ENCODE measurements around the gene USP3.

The USP3 gene

GRCh38 chr15:63497642-63498467 lies 6.5 kb upstream of the USP3 start:
- no peak for DNase-seq

- no peak for DNase-seq
Measured at GRCh38 chr15:63499175-63499549, 5.2 kb upstream of the USP3 start.

GRCh38 chr15:63499611-63500010 lies 4.8 kb upstream of the USP3 start:
- peak in 1 of 3 experiments; percentile 46 for DNase-seq

GRCh38 chr15:63500265-63501250 lies 3.8 kb upstream of the USP3 start:
- DNase-seq: no peak

DNA sequence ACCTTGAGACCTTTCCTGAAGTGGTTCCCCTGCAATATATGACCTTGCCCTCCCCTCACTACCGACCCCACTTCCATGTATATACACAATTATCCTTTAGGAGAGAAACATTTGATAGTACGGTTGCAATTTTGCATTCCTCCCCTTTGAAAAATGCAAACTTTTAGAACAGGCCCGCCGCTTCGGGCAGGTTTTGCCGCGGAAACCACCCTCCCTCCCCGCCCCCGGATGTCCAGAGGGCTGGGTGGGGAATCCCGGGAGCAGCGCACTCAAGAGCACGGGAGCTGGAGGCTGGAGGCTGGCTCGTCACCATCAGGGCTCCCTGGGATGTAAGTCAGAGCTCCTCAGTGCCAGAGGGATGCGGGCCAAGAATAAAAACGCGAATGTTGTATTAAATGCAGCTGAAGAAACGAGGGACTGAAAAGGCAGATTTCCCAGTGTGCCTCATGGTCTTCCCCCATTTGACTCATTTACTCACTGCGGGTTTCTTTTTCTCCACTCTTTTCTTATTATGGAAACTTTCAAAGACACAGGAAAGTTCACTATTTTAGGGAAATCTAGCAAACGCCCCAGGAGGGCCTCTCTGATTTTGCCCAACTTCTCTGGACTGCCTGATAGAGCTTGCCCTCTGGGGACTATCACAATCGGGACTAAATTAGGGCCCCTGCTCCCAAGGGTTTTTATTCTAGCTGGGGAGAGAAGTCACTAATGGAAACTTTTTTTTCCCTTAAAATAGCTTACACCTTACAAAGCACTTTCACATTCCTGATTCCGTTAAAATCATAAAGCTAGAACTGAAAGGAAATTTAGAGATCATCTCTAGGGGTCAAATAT lies 2.9 kb upstream of the USP3 start:
- DNase-seq: no peak

DNA sequence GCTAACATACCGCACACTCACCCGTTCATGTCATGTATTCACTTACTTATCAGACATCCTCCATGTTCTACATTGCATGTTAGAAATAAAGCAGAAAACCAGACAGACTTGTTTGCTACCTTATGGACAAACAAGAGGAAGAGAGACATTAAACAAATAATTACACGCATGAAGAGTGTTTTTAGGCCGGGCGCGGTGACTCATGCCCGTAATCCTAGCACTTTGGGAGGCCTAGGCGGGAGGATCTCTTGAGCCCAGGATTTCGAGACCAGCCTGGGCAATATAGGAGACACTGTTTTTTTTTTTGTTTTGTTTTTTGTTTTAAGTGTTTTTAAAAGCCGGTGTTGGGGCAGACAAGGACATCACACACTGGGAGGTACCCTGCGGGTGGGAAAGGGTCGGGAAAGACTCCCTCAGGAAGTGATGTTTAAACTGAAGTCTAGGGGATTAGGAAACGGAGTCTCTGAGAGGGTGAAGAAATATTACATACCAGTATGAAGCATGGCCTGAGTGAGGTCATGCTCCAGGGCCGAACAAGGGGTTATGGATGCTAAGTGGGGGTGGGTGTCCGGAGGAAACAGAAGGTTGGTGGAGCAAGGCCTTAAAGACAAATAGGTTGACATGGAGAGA lies 2.1 kb upstream of the USP3 start:
- peak in 1 of 3 experiments; percentile 30 for DNase-seq

DNA sequence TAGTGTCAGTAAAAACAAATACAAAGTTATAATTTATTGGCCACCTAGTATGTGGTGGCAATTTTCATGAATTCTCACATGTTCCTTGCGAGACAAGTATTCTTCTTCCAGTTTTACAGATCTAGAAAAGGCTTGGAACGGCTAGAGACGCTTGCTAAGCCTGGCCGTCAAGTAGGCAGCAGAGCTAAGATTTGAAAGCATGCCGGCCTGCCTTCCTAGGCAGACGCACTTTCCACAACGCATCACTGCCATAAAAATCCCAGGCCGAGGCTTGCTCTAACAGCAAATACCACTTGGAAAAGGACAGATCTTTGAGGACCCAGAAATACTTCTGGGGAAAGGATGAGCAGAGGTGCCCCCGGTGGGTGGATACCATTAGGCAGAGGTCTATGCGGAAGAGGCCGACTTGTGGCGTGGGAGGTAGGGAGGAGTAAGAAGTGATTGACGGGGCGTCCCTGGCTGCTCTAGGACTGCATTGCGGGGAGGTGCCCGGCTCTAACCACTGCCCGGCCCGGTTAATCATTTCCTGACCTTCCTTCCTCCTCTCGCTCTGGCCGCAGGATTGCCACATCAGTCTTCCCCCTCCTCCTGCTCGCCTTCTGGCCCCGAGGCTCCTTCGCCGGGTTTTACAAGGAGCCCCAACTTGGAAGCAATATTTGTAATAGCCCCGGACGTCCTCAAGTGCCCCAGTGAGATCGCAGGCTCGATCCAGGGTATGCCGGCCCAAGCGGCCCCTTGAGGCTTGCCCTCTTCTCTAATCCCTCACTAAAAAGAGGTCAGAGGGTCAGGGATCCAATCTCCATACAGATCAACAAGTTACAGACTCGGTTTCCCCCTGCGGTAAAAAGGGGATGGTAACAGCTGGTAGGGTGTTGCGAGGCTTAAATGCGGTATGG lies 1.3 kb upstream of the USP3 start:
- no peak for DNase-seq

DNA sequence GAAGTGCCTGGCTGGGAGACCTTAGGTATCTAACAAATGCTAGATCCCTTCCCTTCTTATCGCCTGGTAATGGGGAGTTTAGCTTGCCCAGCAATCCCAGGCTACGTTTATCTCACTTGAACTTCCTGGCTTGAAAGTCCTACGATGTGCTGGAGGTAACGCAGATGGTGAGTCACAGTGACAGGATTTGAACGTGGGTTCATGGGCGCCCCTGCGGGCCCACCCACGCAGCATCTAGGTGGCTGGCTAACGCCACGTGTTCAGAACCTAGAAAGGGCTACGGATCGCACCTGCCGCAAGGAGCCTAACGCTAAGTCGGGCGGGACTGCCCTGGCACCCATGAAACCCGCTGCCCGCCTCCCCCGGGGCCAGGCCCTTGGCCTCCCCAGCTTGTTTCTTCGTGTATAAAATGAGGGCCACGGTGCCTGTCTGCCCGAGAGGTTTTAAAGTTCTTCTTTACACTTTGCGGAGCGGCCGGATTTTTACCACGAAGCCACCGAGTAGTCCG lies 600 bp upstream of the USP3 start:
- no peak for DNase-seq

DNA sequence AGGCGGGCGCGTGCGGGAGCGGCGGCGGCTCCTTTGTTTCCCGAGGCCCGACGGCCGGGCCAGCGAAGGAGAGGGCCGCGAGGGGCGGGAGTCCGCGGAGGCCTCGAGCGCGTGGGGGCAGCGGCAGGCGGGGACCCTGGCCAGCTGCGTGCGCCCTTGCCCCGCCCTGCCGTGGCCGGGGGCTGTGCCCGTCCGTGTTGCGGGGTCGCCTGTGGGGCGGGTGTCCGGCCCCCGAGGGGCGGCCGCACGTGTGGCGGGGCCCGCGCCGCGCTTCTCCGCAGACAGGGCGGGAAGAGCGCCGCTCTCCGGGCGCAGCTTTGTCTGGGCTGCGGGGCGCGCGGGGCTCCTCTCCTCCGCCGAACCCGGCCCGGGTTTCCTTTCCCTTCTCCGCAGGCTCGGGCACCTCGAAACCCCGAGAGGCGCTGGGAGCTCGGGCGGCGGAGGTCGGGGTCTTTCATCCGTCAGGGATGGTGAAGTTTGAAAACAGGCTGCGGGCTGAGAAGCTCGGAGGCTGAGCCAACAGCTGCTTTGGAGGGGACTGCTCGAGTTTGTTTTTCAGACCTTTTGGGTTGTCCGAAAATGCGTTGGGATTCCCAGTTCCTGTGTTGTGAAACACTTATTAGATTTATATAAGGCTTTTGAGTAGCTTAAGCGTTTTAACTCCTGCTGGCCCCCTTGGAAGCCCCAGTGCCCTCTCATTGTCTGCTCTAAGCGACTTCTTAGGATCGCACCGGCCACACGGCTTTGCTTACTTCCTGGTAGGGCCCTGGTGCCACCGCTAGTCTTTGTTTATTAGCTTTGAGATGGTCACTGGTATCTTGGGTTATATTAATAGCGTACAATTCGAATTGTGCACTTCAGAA lies 817 bp downstream of the USP3 start:
- DNase-seq: peak; percentile 37 to 90 (median 86)

- DNase-seq: peak in 1 of 3 experiments; percentile 40
Measured at GRCh38 chr15:63505842-63506222, 1.4 kb downstream of the USP3 start.

GRCh38 chr15:63506537-63507035 lies 2.2 kb downstream of the USP3 start:
- peak in 2 of 3 experiments; percentile 14 to 43 for DNase-seq

GRCh38 chr15:63507878-63508818 lies 3.8 kb downstream of the USP3 start:
- DNase-seq: no peak

- peak in 1 of 3 experiments; percentile 56 for DNase-seq
Measured at GRCh38 chr15:63509056-63509954, 4.9 kb downstream of the USP3 start.

- peak in 1 of 3 experiments; percentile 42 for DNase-seq
Measured at GRCh38 chr15:63509955-63510940, 5.9 kb downstream of the USP3 start.

GRCh38 chr15:63512148-63512547 lies 7.8 kb downstream of the USP3 start:
- no peak for DNase-seq

- DNase-seq: no peak
Measured at GRCh38 chr15:63513271-63513670, 8.9 kb downstream of the USP3 start.

All from NCI-H1417 (cell line).